WI38 (cell line): ENCODE measurements around the gene CELSR1.

Experiments used
- H3K4me3 ChIP-seq: 2 replicates; pipeline ENCODE4 v1.5.1; 2011; ENCODE audit warnings: low read depth, mild to moderate bottlenecking, control low read depth, low read length
- CTCF ChIP-seq: IDR thresholded peaks from 2 replicates; pipeline ENCODE4 v1.5.1; 2012; ENCODE audit warnings: low read depth, mild to moderate bottlenecking, control low read depth, low read length

Gene CELSR1

DNA sequence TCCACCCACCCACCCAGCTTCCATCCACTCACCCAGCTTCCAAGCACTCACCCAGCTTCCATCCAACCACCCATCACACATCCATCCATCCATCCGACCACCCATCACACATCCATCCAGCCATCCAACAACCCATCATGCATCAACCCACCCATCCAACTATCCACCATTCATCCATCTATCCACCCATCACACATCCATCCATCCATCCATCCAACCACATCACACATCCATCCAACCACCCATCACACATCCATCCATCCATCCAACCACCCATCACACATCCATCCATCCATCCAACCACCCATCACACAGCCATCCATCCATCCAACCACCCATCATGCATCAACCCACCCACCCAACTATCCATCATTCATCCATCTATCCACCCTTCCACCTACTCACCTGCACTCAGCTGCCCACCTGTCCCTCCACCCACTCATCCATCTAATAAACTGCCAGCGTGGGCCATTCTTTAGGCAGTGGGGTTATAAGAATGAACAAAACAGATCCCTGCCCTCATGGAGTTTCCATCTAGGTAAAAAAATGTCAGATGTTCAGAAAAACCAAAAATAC lies 88.2 kb downstream of the CELSR1 start:
- no peak overlapping the region for H3K4me3 ChIP-seq
- TF ChIP-seq CTCF = no peak

DNA sequence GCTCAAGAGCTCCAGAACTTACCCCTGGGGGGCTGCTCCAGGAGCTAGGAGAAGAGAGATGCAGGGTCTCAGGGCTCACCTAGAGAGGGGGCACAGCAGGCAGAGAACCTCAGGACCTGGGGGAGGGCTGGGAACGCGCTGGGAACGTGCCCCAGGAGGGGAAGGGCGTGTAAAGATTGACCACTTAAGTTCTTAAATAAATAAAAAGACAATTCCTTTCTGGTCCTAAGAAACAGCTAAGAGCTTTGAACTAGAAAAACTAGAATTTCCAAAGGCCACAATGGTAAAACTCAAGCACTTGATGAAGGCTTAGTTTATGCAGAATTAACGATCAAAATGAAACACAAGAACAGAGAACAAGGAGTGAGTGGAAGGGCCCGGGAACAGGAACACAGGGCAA lies 89.1 kb downstream of the CELSR1 start:
- H3K4me3 ChIP-seq = no peak overlapping the region
- TF ChIP-seq CTCF = no peak

GRCh38 chr22:46447906-46448305 lies 89.5 kb downstream of the CELSR1 start:
- no peak for TF ChIP-seq CTCF
- no peak overlapping the region for H3K4me3 ChIP-seq

DNA sequence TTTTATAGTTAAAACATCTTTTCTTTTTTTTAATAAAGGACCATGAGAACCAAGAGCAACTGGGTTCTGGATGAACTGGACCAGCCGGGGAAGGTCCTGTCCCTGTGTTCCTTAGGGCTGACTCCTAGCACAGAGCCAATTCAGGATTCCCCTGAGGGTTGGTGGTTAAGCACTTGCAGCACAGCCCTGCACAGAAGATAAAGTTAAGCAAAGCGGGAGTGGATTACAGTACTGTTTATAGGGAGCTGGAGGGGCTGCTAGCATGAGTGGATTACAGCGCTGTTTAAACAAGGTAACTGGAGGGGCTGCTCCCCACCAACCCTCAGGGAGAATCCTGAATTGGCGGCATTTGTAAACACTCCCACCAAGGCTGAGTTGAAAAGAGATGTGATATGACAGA lies 90.6 kb downstream of the CELSR1 start:
- no peak for TF ChIP-seq CTCF
- H3K4me3 ChIP-seq = no peak overlapping the region

- no peak for TF ChIP-seq CTCF
- H3K4me3 ChIP-seq = no peak overlapping the region
Measured at GRCh38 chr22:46445771-46446420, 91.5 kb downstream of the CELSR1 start.

GRCh38 chr22:46444390-46444854 lies 93.0 kb downstream of the CELSR1 start:
- no peak for TF ChIP-seq CTCF
- no peak overlapping the region for H3K4me3 ChIP-seq

DNA sequence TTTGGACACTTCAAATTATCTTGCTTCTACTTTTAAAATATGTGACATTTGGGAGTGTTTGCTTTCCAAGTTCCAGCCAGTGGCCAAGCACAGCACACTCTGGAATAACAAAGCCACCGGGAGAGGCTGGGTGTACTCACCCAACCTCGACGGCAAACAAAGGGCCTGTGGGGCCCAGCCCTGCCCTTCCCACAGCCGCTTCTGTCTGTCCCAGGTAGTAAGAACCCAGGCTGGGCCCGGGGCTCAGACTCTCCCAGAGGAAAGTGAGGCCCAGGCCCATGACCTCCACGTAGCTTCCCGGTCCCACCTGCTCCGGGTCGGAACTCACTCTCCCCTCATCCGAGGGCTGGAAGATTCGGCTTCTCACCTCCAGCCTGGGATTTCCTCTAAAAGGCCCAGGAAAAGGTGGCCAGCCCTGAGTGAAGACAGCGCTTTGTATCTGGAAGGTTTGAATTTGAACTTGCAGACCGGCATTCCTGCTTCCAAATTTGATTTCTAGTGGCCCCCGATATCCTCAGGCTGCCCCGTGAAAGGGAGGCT lies 93.5 kb downstream of the CELSR1 start:
- TF ChIP-seq CTCF = no peak
- H3K4me3 ChIP-seq = no peak overlapping the region
